Thymus (tissue), 11 donors: ENCODE data around the gene TANGO6. TPM values are rescaled to one million over a fixed set of nuclear protein-coding genes. Genes with fewer than 3 reads are reported as not detected.

Experiments used
- DNase-seq, 9 donors: peaks; one replicate each; pipeline ENCODE4 v3.0.0-alpha.2; 2013; ENCODE audit warnings: low spot score in 9 of 9, low read depth in 6 of 9, missing footprints in 1 of 9
- H3K27ac ChIP-seq, 2 donors: one replicate each; pipeline ENCODE4 v1.5.1; 2013; ENCODE audit warnings: control low read depth in 1 of 2, low read depth in 1 of 2, low read length in 1 of 2, mild to moderate bottlenecking in 1 of 2, moderate library complexity in 1 of 2
- H3K27me3 ChIP-seq, 2 donors: one replicate each; pipeline ENCODE4 v1.5.1; 2013; ENCODE audit warnings: low read length in 1 of 2; ENCODE audit not compliant: control insufficient read depth in 2 of 2, insufficient read depth in 1 of 2
- H3K36me3 ChIP-seq, 2 donors: one replicate each; pipeline ENCODE4 v1.5.1; 2013; ENCODE audit warnings: low read length in 1 of 2, mild to moderate bottlenecking in 1 of 2, moderate library complexity in 1 of 2; ENCODE audit not compliant: control insufficient read depth in 2 of 2, insufficient read depth in 2 of 2
- H3K4me1 ChIP-seq, 2 donors: one replicate each; pipeline ENCODE4 v1.5.1; 2013; ENCODE audit warnings: low read length in 2 of 2; ENCODE audit not compliant: control insufficient read depth in 2 of 2, insufficient read depth in 2 of 2
- H3K4me3 ChIP-seq, 2 donors: one replicate each; pipeline ENCODE4 v1.5.1; 2013; ENCODE audit warnings: low read length in 2 of 2, control low read depth in 1 of 2, mild to moderate bottlenecking in 1 of 2
- H3K9me3 ChIP-seq, 2 donors: one replicate each; pipeline ENCODE4 v1.5.1; 2013; ENCODE audit warnings: low read length in 1 of 2, mild to moderate bottlenecking in 1 of 2; ENCODE audit not compliant: control insufficient read depth in 2 of 2, insufficient read depth in 1 of 2
- WGBS: extraction: QIAGEN DNeasy Blood & Tissue Kit; methylation state at CpG from one replicate; pipeline ENCODE4 v1.1.7; 2013; 5-methylcytosine and 5-hydroxymethylcytosine counted together
- polyA plus RNA-seq: library from polyadenylated mRNA; stranded (reverse); fragments of 200-250 nt; gene quantifications from one replicate; pipeline ENCODE4 v1.2.3, GENCODE V29; 2013
- total RNA-seq: library from RNA; stranded (reverse); fragments of 120-200 nt; gene quantifications from one replicate; pipeline ENCODE4 v1.2.4, GENCODE V29; 2013
- donor health status: healthy.

TANGO6 gene
- total and polyA plus RNA-seq, 2 donors = 3.2 to 9.1 TPM

DNA sequence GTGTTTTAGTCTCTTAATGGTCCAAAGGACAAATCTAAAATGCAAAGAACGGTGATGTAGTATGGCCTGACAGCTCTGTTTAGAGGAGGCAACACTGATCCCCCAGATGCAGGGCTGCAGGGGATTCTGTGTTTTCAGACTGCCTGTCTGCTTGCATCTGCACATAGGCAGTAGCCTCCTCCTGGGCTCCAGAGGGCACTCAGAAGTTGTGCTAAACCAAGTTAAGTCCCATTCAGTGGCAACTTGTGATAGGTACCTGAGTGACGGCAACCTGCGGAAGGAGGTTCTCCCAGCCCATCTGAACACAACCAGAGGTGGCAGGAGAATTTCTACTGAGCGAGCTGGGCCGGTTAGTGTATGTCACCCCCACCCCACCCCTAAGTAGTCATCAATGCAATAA, 272.0 kb downstream of the TANGO6 start:
- peaks cover 39 to 51% of the 10 kb centered on the region in 2 donors for H3K36me3 ChIP-seq
- no peak for DNase-seq
- H3K4me3 ChIP-seq = no peak overlapping the region
- H3K27me3 ChIP-seq = no peaks in the 10 kb centered on the region
- H3K27ac ChIP-seq = peak overlapping the region in 1 of 2 donors; percentile 34
- 93% methylated on average over 5 of the region's 5 CpGs for WGBS
- H3K9me3 ChIP-seq = no peaks in the 10 kb centered on the region
- peaks cover 27 to 42% of the 10 kb centered on the region in 2 donors for H3K4me1 ChIP-seq

- H3K4me3 ChIP-seq = no peak overlapping the region
- peaks cover 27 to 42% of the 10 kb centered on the region in 2 donors for H3K4me1 ChIP-seq
- H3K27me3 ChIP-seq = no peaks in the 10 kb centered on the region
- H3K27ac ChIP-seq = peak overlapping the region in 1 of 2 donors; percentile 34
- DNase-seq = peak in 2 of 9 donors; percentile 57 to 76
- H3K36me3 ChIP-seq = peaks cover 44 to 53% of the 10 kb centered on the region in 2 donors
- no peaks in the 10 kb centered on the region for H3K9me3 ChIP-seq
- WGBS = 8% methylated on average over 1 of the region's 1 CpG
Observed at GRCh38 chr16:69115837-69116236, 272.5 kb downstream of the TANGO6 start.

- Histone ChIP-seq H3K4me1 (peaks cover 27 to 42% of the 10 kb centered on the region in 2 donors), H3K27ac (peak overlapping the region; percentile 31 to 34), H3K27me3 (no peaks in the 10 kb centered on the region), H3K9me3 (no peaks in the 10 kb centered on the region), H3K36me3 (peaks cover 48 to 57% of the 10 kb centered on the region in 2 donors), H3K4me3 (no peak overlapping the region)
- peak in 1 of 9 donors; percentile 20 for DNase-seq
- 92% methylated on average over 7 of the region's 7 CpGs for WGBS
Observed at GRCh38 chr16:69116256-69116875, 273.0 kb downstream of the TANGO6 start.

- Histone ChIP-seq H3K27ac (peak overlapping the region in 1 of 2 donors; percentile 34), H3K4me3 (no peak overlapping the region), H3K27me3 (no peaks in the 10 kb centered on the region), H3K36me3 (peaks cover 45 to 57% of the 10 kb centered on the region in 2 donors), H3K9me3 (no peaks in the 10 kb centered on the region), H3K4me1 (peaks cover 27 to 42% of the 10 kb centered on the region in 2 donors)
- WGBS = 43% methylated on average over 6 of the region's 6 CpGs
- peak in 1 of 9 donors; percentile 68 for DNase-seq
Observed at GRCh38 chr16:69116906-69117305, 273.6 kb downstream of the TANGO6 start.

DNA sequence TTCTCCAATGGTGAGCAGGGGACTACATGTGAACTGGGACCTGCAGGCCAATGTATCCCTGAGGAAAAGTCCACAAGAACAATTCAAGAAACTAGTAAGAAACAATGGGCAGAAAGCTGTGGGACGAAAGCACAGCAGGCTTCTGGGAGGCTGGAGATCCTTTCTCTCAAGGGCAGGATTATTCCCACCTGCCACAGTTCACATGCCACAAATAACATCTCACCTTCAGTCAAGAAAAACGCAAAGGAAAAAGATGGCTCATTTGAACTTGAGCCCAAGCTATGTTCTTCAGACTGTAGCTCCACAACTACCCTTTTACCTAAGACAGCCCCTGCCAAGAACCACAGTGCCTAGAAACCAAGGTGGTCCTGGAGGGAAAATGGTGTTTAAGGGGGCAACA, 275.1 kb downstream of the TANGO6 start:
- WGBS = 98% methylated on average over 2 of the region's 2 CpGs
- no peaks in the 10 kb centered on the region for H3K27me3 ChIP-seq
- H3K4me3 ChIP-seq = no peak overlapping the region
- no peak for DNase-seq
- H3K9me3 ChIP-seq = no peaks in the 10 kb centered on the region
- H3K27ac ChIP-seq = no peak overlapping the region
- peaks cover 45 to 60% of the 10 kb centered on the region in 2 donors for H3K36me3 ChIP-seq
- H3K4me1 ChIP-seq = peaks cover 27 to 35% of the 10 kb centered on the region in 2 donors

DNA sequence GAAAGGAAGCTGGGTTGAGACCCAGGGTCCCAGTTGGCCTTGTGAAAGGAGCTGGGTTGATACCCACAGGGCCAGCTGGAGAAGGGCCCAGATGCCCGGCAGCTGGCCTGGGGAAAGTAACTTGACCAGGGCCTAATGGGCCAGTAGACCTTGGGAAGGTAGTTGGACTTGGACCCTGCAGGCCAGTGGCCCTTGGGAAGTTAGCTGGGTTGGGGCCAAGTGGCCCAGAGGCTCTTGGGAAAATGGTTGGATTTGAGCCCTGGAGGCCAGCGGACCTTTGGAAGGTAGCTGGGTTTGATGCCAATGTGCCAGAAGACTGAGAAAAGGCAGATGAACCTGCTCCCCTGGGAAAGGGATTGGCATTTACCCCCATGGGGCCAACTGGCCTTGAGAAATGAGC, 275.7 kb downstream of the TANGO6 start:
- Histone ChIP-seq H3K9me3 (no peaks in the 10 kb centered on the region), H3K27me3 (no peaks in the 10 kb centered on the region), H3K4me1 (peaks cover 27 to 35% of the 10 kb centered on the region in 2 donors), H3K4me3 (no peak overlapping the region), H3K27ac (no peak overlapping the region), H3K36me3 (peaks cover 41 to 58% of the 10 kb centered on the region in 2 donors)
- DNase-seq = no peak
- WGBS = 96% methylated on average over 2 of the region's 2 CpGs

DNA sequence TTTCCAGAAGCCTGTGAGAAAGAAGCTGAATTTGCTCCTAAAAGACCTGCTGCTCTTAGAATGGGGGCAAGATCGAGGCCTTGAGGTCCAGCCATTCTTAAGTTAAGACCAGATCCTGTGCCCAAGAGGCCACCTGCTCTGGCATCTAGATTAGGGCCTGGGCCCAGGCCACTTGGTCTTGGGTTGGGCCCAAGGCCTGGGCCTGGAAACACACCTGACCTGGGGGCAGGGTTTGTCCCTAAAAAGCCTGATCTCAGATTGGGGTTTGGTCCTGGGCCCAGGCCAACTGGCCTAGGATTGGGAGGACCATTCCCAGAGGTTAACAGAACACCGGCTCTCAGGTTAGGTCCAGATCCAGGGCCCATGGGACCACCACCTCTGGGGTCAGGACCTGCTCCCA, 276.2 kb downstream of the TANGO6 start:
- Histone ChIP-seq H3K36me3 (peaks cover 35 to 54% of the 10 kb centered on the region in 2 donors), H3K9me3 (no peaks in the 10 kb centered on the region)

GRCh38 chr16:69120096-69120664, 276.8 kb downstream of the TANGO6 start:
- WGBS = 97% methylated on average over 19 of the region's 19 CpGs
- peaks cover 32 to 48% of the 10 kb centered on the region in 2 donors for H3K36me3 ChIP-seq
- DNase-seq = no peak

More for the DNA sequence above, 276.2 kb downstream of the TANGO6 start:
- Histone ChIP-seq H3K27ac (no peak overlapping the region), H3K27me3 (no peaks in the 10 kb centered on the region), H3K4me1 (peaks cover 27 to 35% of the 10 kb centered on the region in 2 donors), H3K4me3 (no peak overlapping the region)
- no peak for DNase-seq
- 99% methylated on average over 2 of the region's 2 CpGs for WGBS

GRCh38 chr16:69123910-69124309, 280.6 kb downstream of the TANGO6 start:
- H3K4me1 ChIP-seq = no peaks in the 10 kb centered on the region
- 91% methylated on average over 3 of the region's 3 CpGs for WGBS
- no peaks in the 10 kb centered on the region for H3K27me3 ChIP-seq
- H3K4me3 ChIP-seq = no peak overlapping the region
- H3K36me3 ChIP-seq = peaks cover 23 to 42% of the 10 kb centered on the region in 2 donors
- H3K9me3 ChIP-seq = no peaks in the 10 kb centered on the region
- H3K27ac ChIP-seq = no peak overlapping the region
- DNase-seq = peak in 8 of 9 donors; percentile 55 to 87 (median 68)

More at GRCh38 chr16:69120096-69120664, 276.8 kb downstream of the TANGO6 start:
- Histone ChIP-seq H3K27me3 (no peaks in the 10 kb centered on the region), H3K27ac (no peak overlapping the region), H3K4me1 (peaks cover 24 to 31% of the 10 kb centered on the region in 2 donors), H3K4me3 (no peak overlapping the region), H3K9me3 (no peaks in the 10 kb centered on the region)
